ENCODE measurements around the gene CSTPP1. TPM values are rescaled to one million over a fixed set of nuclear protein-coding genes. Genes with fewer than 3 reads are reported as not detected.

Gene CSTPP1
- total RNA-seq, 4 donors from 2014 or later: 19.1 to 27.0 (median 21.8) TPM

DNA sequence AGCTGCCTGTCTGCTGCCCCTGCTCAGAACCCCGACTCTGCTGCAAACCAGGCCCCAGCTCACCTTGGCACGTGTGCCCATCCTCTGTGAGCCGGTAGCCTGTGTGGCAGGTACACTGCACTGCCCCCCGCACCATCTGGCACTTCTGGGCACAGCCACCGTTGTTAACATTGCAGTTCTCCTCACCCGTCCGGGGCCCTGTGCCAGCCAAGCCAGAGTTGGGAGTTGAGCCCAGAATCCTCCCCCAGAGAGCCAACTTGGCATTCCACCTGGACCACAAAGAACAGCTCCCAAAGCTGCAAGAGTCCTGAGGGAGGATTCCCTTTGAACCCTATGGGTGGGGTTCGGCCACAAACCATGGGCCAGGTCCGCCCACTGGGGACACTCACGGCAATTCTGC lies 40.7 kb upstream of the CSTPP1 start:
- no CpG with 5 or more reads among the region's 10 CpGs for WGBS, 2 donors (ENCODE audit: low coverage in 1 of 2)
- no peak overlapping the region for H3K27ac ChIP-seq
- H3K4me3 ChIP-seq: no peak overlapping the region
- H3K9me3 ChIP-seq: no peaks in the 10 kb centered on the region
- ATAC-seq: no peak
- peaks cover 0 to 8% (median 0%) of the 10 kb centered on the region in 3 donors for H3K4me1 ChIP-seq
- no peak for TF ChIP-seq EP300 (IDR thresholded peaks at IDR 0.05)
- peaks cover 0 to 30% of the 10 kb centered on the region in 2 donors for H3K36me3 ChIP-seq
- H3K27me3 ChIP-seq: no peaks in the 10 kb centered on the region

DNA sequence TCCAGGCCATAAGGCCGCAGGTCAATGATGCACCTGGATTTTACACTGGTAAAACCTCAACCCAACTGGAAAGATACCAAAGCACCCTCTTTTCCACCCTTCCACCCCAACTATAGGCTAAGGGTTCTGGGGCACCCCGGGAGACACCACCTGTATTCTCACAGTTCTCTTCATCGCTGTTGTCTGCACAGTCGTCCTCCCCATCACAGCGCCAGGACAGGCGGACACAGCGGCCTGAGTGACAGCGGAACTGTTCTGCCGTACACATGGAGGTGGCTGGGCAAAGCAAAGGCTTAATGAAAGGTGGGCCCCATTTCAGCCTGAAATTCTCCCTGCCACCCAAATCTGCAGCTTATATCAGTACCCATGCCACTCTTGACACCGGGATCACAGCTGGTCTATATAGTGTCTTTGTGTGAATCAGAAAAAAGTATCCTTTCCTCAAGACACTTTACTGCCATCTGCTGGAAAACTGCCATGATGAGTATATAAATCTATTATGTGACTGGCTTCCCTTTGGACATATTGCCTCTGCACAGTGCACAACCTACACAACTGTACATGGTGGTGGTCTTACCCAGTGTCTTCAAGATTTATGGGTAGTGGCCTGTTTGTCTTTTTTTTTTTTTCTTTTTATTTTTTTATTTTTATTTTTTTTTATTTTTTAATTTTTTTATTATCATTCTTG lies 39.7 kb upstream of the CSTPP1 start:
- 97 to 100% methylated on average over 5 to 8 of the region's 10 CpGs for WGBS, 2 donors (ENCODE audit: low coverage in 1 of 2)
- no peak for TF ChIP-seq POLR2A (IDR thresholded peaks at IDR 0.05)
- TF ChIP-seq POLR2AphosphoS5 (IDR thresholded peaks at IDR 0.05): no peak
- TF ChIP-seq EP300 (IDR thresholded peaks at IDR 0.05): no peak
- TF ChIP-seq, protein P1, sequence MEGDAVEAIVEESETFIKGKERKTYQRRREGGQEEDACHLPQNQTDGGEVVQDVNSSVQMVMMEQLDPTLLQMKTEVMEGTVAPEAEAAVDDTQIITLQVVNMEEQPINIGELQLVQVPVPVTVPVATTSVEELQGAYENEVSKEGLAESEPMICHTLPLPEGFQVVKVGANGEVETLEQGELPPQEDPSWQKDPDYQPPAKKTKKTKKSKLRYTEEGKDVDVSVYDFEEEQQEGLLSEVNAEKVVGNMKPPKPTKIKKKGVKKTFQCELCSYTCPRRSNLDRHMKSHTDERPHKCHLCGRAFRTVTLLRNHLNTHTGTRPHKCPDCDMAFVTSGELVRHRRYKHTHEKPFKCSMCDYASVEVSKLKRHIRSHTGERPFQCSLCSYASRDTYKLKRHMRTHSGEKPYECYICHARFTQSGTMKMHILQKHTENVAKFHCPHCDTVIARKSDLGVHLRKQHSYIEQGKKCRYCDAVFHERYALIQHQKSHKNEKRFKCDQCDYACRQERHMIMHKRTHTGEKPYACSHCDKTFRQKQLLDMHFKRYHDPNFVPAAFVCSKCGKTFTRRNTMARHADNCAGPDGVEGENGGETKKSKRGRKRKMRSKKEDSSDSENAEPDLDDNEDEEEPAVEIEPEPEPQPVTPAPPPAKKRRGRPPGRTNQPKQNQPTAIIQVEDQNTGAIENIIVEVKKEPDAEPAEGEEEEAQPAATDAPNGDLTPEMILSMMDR (IDR thresholded peaks at IDR 0.05): no peak
- no peak for ATAC-seq

DNA sequence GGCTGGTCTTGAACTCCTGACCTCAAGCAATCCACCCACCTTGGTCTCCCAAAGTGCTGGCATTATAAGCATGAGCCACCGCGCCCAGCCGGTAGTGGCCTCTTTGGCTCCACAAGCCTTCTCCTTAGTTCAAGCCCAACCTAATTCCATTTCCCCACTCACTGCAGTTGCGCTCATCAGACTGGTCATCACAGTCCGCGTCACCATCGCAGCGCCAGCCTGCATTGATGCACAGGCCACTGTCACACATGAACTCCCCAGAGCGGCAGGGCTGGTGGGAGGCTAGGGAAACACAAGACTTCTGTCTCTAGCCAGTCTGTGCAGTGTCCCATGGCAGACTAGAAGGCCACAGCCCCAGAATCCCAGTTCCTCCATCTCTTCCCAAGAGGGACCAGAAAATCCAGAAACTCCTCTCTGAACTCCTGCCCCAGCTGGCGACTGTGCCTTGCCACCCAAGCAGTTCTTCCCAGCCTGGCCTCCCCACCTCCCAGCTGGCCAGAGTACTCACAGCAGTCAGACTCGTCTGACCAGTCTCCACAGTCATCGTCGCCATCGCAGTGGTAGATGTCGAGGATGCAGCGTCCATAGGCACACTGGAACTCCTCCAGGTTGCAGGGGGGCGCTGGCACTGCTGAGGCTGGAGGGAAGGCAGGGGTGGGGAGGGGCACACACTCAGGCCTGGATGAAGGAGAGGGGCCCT lies 38.0 kb upstream of the CSTPP1 start:
- peaks cover 0 to 30% of the 10 kb centered on the region in 2 donors for H3K36me3 ChIP-seq
- no peak for ATAC-seq
- no peaks in the 10 kb centered on the region for H3K27me3 ChIP-seq
- H3K4me1 ChIP-seq: peaks cover 0 to 8% (median 0%) of the 10 kb centered on the region in 3 donors
- TF ChIP-seq POLR2A (IDR thresholded peaks at IDR 0.05) (no peak), EP300 (IDR thresholded peaks at IDR 0.05) (no peak), POLR2AphosphoS5 (IDR thresholded peaks at IDR 0.05) (no peak)
- TF ChIP-seq, protein P1 (IDR thresholded peaks at IDR 0.05): no peak
- WGBS, 2 donors (ENCODE audit: low coverage in 1 of 2): 89 to 94% methylated on average over 3 to 6 of the region's 17 CpGs
- no peak overlapping the region for H3K27ac ChIP-seq
- no peaks in the 10 kb centered on the region for H3K9me3 ChIP-seq
- no peak overlapping the region for H3K4me3 ChIP-seq

More for the DNA sequence above, 39.7 kb upstream of the CSTPP1 start:
- Histone ChIP-seq H3K4me3 (no peak overlapping the region), H3K36me3 (peaks cover 0 to 30% of the 10 kb centered on the region in 2 donors), H3K4me1 (peaks cover 0 to 8% (median 0%) of the 10 kb centered on the region in 3 donors), H3K27me3 (no peaks in the 10 kb centered on the region), H3K9me3 (no peaks in the 10 kb centered on the region), H3K27ac (no peak overlapping the region)

DNA sequence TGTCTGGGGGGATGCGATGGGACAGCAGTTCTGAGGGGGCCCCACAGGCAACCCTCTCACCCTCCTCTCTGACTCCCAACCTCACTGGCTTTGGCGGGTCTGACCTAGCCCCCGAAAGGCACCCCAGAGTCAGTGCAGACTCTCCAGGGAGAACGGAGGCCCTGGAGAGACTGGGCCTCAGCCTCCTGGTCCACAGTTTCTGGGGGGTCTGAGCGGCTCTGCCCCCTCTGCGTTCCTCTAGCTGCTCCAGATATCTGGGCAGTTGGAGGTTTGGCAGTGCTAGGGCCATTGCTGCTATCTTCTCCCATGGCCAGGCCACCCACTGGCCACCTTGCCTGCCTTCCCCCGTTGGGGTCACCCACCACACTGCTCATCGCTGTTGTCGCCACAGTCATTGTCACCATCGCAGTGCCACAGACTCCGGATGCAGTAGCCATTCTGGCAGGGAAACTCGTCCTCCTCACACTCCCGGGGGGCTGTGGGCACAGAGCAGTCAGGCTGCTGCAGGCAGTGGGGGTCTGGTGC lies 37.0 kb upstream of the CSTPP1 start:
- no peak overlapping the region for H3K4me3 ChIP-seq
- H3K36me3 ChIP-seq: peaks cover 0 to 25% of the 10 kb centered on the region in 2 donors
- H3K4me1 ChIP-seq: peaks cover 0 to 8% (median 0%) of the 10 kb centered on the region in 3 donors
- no peak overlapping the region for H3K27ac ChIP-seq
- no peak for TF ChIP-seq POLR2A (IDR thresholded peaks at IDR 0.05)
- 100% methylated on average over 1 of the region's 13 CpGs; no CpG with 5 or more reads in 1 of the 2 donors for WGBS, 2 donors (ENCODE audit: low coverage in 1 of 2)
- H3K27me3 ChIP-seq: no peaks in the 10 kb centered on the region
- ATAC-seq: no peak
- H3K9me3 ChIP-seq: no peaks in the 10 kb centered on the region

DNA sequence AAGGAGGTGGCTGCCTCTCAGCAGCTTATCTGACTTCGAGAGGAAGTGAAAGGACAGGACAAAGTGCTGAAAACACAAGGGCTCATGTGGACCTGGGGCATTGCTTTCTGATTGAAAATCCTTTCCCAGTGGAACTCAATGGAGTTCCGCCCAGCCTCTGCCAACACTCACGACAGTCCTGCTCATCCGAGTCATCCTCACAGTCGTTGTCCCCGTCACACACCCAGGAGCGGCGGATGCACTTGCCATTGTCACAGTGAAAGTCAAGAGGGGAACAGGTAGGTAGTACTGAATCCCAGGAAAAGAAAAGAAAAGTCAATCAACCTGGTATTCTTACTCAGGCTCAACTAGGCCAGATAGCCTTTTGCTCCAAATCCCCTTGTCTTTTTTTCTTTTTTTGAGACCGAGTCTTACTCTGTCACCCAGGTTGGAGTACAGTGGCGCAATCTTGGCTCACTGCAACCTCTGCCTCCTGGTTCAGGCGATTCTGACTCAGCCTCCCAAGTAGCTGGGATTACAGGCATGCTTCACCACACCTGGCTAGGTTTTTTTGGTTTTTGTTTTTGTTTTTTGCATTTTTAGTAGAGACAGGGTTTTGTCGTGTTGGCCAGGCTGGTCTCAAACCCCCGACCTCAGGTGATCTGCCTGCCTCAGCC lies 36.3 kb upstream of the CSTPP1 start:
- 94 to 95% methylated on average over 7 to 11 of the region's 13 CpGs for WGBS, 2 donors (ENCODE audit: low coverage in 1 of 2)
- H3K4me3 ChIP-seq: no peak overlapping the region
- H3K27ac ChIP-seq: no peak overlapping the region
- no peak for ATAC-seq
- TF ChIP-seq POLR2A (IDR thresholded peaks at IDR 0.05): no peak
- no peak for TF ChIP-seq EP300 (IDR thresholded peaks at IDR 0.05)
- no peak for TF ChIP-seq POLR2AphosphoS5 (IDR thresholded peaks at IDR 0.05)
- TF ChIP-seq, protein P1 (IDR thresholded peaks at IDR 0.05): no peak
- no peaks in the 10 kb centered on the region for H3K9me3 ChIP-seq
- H3K27me3 ChIP-seq: no peaks in the 10 kb centered on the region
- H3K4me1 ChIP-seq: peaks cover 0 to 8% (median 0%) of the 10 kb centered on the region in 3 donors
- H3K36me3 ChIP-seq: peaks cover 0 to 24% of the 10 kb centered on the region in 2 donors

Measured in gastroesophageal sphincter (tissue), 4 donors.